ENCODE results near the gene PEX26.

- TF ChIP-seq CTCF (optimal IDR thresholded peaks at IDR 0.05 in 1 of 3, IDR thresholded peaks at IDR 0.05 in 1 of 3, conservative IDR thresholded peaks at IDR 0.05 in 1 of 3; ENCODE audit: extremely low read depth in 1 of 3, insufficient read depth in 2 of 3, low read length in 3 of 3), result no peak
- TF ChIP-seq EZH2 (IDR thresholded peaks at IDR 0.05; ENCODE audit: low read length), result no peak
Measured at GRCh38 chr22:18059473-18059872, 18.3 kb upstream of the PEX26 start.

Measured in keratinocyte (primary cell).